Suppressor macrophage (primary cell): ENCODE measurements around the gene TESK2.
A peak's percentile ranks its signal among the peaks of the same experiment; 100 is the strongest.
"Not testable (repeated sequence)": the region's sequence is repeated elsewhere in the genome, so short reads cannot be mapped to it uniquely, and the experiment has no call there.

Experiments used
- DNase-seq, 4 experiments: peaks; one replicate each; pipeline ENCODE4 v3.0.0-alpha.2; 2020 to 2022

The TESK2 gene

GRCh38 chr1:45467353-45467752 is 23.6 kb downstream of the TESK2 start:
- DNase-seq: not testable (repeated sequence)

GRCh38 chr1:45465277-45465676 is 25.7 kb downstream of the TESK2 start:
- no peak for DNase-seq

- no peak for DNase-seq
Observed at GRCh38 chr1:45458894-45459293, 32.1 kb downstream of the TESK2 start.

GRCh38 chr1:45456531-45456930 is 34.4 kb downstream of the TESK2 start:
- no peak for DNase-seq

- no peak for DNase-seq
Observed at GRCh38 chr1:45455162-45455561, 35.8 kb downstream of the TESK2 start.

- no peak for DNase-seq
Observed at GRCh38 chr1:45454464-45454863, 36.5 kb downstream of the TESK2 start.

GRCh38 chr1:45452503-45452902 is 38.5 kb downstream of the TESK2 start:
- no peak for DNase-seq

GRCh38 chr1:45448357-45448756 is 42.6 kb downstream of the TESK2 start:
- DNase-seq: no peak

- DNase-seq: no peak
Observed at GRCh38 chr1:45446950-45447672, 43.9 kb downstream of the TESK2 start.

GRCh38 chr1:45446530-45446929 is 44.4 kb downstream of the TESK2 start:
- DNase-seq: no peak

- DNase-seq: peak in 3 of 4 experiments; percentile 4 to 48 (median 10)
Observed at GRCh38 chr1:45444609-45445131, 46.3 kb downstream of the TESK2 start.

GRCh38 chr1:45443580-45444446 is 47.1 kb downstream of the TESK2 start:
- DNase-seq: no peak

GRCh38 chr1:45442272-45442671 is 48.7 kb downstream of the TESK2 start:
- DNase-seq: peak in 1 of 4 experiments; percentile 6

GRCh38 chr1:45437323-45437722 is 53.6 kb downstream of the TESK2 start:
- peak in 2 of 4 experiments; percentile 45 to 48 for DNase-seq

GRCh38 chr1:45430490-45430889 is 60.5 kb downstream of the TESK2 start:
- DNase-seq: peak; percentile 74 to 86 (median 80)

GRCh38 chr1:45429561-45430159 is 61.3 kb downstream of the TESK2 start:
- peak in 2 of 4 experiments; percentile 45 to 49 for DNase-seq

- DNase-seq: peak in 1 of 4 experiments; percentile 8
Observed at GRCh38 chr1:45423906-45424678, 66.9 kb downstream of the TESK2 start.

GRCh38 chr1:45421935-45422334 is 69.0 kb downstream of the TESK2 start:
- no peak for DNase-seq

GRCh38 chr1:45414746-45415145 is 76.2 kb downstream of the TESK2 start:
- no peak for DNase-seq

- peak; percentile 30 to 55 (median 53) for DNase-seq
Observed at GRCh38 chr1:45412899-45413298, 78.1 kb downstream of the TESK2 start.

- DNase-seq: no peak
Observed at GRCh38 chr1:45411510-45411899, 79.5 kb downstream of the TESK2 start.

GRCh38 chr1:45410850-45411509 is 80.0 kb downstream of the TESK2 start:
- DNase-seq: peak; percentile 69 to 79 (median 74)
